ENCODE data around the gene ART4. TPM values are rescaled to one million over a fixed set of nuclear protein-coding genes. Genes with fewer than 3 reads are reported as not detected.

ART4 gene
- total and polyA plus RNA-seq, 12 donors = 0.72 to 3.9 (median 2.7) TPM

DNA sequence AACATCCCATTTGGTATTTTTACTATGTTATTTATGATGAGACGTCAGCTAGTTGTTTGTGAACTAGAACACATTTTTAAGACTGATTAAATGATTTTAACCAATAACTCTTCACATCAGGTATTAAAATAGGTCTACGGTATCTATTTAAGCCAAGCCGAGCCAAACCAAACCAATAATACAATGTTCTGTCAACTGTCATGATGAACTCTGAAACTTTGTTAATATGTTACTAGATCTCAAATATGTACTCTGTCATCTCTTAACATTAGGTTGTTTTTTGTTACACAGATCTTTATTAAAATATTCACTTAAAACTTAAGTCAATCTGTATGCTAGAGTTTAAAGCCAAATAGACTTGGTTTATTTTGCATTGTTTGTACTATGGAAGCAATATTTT, 1.0 kb downstream of the ART4 start:
- no peak for DNase-seq
- no peak for ATAC-seq
- Histone ChIP-seq H3K4me3 (peak overlapping the region in 9 of 10 donors; percentile 1 to 42 (median 33)), H3K27me3 (no peaks in the 10 kb centered on the region), H3K36me3 (no peaks in the 10 kb centered on the region), H3K27ac (peak overlapping the region; percentile 67 to 82 (median 73)), H3K9me3 (no peaks in the 10 kb centered on the region), H3K4me1 (peaks cover 7 to 63% (median 46%) of the 10 kb centered on the region in 9 donors)
- intact Hi-C loops (cut with DNase I) = loop anchor here in 6 of 10 donors (2.0 to 10.0 kb wide), 9 partner anchors 40 to 432 kb away; partner anchors contain the start of genes C12orf60 (in 2 of the 6), RERG (in 2 of the 6), WBP11 (in 2 of the 6) and MGP (in 1 of the 6)
- TF ChIP-seq, protein P1, sequence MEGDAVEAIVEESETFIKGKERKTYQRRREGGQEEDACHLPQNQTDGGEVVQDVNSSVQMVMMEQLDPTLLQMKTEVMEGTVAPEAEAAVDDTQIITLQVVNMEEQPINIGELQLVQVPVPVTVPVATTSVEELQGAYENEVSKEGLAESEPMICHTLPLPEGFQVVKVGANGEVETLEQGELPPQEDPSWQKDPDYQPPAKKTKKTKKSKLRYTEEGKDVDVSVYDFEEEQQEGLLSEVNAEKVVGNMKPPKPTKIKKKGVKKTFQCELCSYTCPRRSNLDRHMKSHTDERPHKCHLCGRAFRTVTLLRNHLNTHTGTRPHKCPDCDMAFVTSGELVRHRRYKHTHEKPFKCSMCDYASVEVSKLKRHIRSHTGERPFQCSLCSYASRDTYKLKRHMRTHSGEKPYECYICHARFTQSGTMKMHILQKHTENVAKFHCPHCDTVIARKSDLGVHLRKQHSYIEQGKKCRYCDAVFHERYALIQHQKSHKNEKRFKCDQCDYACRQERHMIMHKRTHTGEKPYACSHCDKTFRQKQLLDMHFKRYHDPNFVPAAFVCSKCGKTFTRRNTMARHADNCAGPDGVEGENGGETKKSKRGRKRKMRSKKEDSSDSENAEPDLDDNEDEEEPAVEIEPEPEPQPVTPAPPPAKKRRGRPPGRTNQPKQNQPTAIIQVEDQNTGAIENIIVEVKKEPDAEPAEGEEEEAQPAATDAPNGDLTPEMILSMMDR (IDR thresholded peaks at IDR 0.05) = no peak
- 64 to 75% methylated on average over 3 of the region's 3 CpGs for WGBS, 2 donors

DNA sequence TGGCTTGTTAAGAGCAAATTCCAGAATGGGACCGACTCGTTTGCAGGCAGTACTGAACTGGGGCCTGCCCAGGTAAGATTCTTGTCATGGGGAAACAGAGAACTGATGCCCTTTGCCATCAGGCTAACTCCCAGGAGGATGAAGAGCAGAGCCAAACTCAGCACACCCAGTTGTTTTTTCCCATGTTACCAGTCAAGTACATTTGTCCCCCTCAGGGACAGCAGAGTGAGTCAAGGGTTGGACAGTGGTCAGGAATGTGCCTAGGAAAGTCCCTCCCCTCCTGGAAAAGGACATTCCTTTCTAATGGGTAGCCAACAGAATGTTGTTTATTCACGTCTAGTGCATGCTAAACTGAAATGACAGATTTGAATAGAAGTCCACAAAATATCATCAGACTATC, 1.6 kb downstream of the ART4 start:
- Histone ChIP-seq H3K9me3 (no peaks in the 10 kb centered on the region), H3K4me1 (peaks cover 7 to 57% (median 45%) of the 10 kb centered on the region in 9 donors), H3K4me3 (peak overlapping the region in 7 of 10 donors; percentile 1 to 42 (median 33)), H3K36me3 (no peaks in the 10 kb centered on the region), H3K27me3 (no peaks in the 10 kb centered on the region), H3K27ac (peak overlapping the region; percentile 67 to 82 (median 73))
- intact Hi-C loops (cut with DNase I) = loop anchor here in 6 of 10 donors (2.0 to 10.0 kb wide), 9 partner anchors 39 to 433 kb away; partner anchors contain the start of genes C12orf60 (in 2 of the 6), RERG (in 2 of the 6), WBP11 (in 2 of the 6) and MGP (in 1 of the 6)
- DNase-seq = peak; percentile 28 to 71
- WGBS, 2 donors = 5 to 7% methylated on average over 3 of the region's 3 CpGs
- TF ChIP-seq, protein P1 (IDR thresholded peaks at IDR 0.05) = no peak
- ATAC-seq = peak; percentile 80 to 97 (median 90)

DNA sequence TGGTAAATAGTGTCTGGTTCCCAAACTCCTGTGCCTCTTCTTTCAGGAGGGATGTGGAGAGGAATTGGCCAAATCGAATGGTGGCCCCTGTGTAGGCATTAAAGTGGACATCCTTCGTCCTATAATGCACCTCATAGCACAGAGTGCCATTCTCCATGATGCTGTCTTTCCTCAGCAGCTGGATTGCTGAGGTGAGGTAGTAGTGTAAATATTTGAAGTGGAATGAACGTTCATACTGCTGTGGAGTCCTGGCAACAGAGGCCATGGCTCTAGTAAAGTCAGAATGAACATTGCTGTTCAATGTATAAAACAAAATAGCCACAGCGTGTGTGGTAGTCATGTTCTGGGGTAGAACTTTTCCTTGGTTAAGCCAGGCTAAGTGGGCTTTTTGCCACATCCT, 2.7 kb downstream of the ART4 start:
- Histone ChIP-seq H3K9me3 (no peaks in the 10 kb centered on the region), H3K27ac (peak overlapping the region in 4 of 10 donors; percentile 67 to 81 (median 76)), H3K36me3 (no peaks in the 10 kb centered on the region), H3K27me3 (no peaks in the 10 kb centered on the region), H3K4me3 (no peak overlapping the region), H3K4me1 (peaks cover 7 to 49% (median 39%) of the 10 kb centered on the region in 9 donors)
- no peak for ATAC-seq
- TF ChIP-seq, protein P1 (IDR thresholded peaks at IDR 0.05) = no peak
- 88 to 92% methylated on average over 4 of the region's 4 CpGs for WGBS, 2 donors
- no peak for DNase-seq
- intact Hi-C loops (cut with DNase I) = loop anchor here in 5 of 10 donors (5.0 to 10.0 kb wide), 7 partner anchors 38 to 434 kb away; partner anchors contain the start of genes C12orf60 (in 2 of the 5), RERG (in 2 of the 5), WBP11 (in 2 of the 5) and MGP (in 1 of the 5)

DNA sequence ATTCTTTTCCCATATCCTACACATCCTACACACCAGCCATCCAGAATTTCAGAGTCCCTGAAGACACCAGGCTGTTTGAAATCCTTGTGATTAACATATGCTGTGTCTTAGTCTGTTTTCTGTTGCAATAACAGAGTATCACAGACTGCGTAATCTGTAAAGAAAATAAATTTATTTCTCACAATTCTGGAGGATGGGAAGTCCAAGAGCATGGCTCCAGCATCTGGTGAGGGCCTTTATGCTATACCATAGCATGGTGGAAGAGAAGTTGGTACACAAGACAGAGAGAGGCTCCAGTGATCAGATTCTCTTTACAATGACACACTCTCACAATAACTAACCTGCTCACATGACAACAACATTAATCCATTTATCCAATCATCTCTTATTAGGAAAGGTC, 4.1 kb downstream of the ART4 start:
- WGBS, 2 donors = 100% methylated on average over 1 of the region's 1 CpG
- H3K36me3 ChIP-seq = no peaks in the 10 kb centered on the region
- ATAC-seq (no peak), DNase-seq (no peak)
- no peaks in the 10 kb centered on the region for H3K9me3 ChIP-seq
- intact Hi-C loops (cut with DNase I) = no loop called here
- H3K4me1 ChIP-seq = peaks cover 7 to 59% (median 50%) of the 10 kb centered on the region in 9 donors
- H3K4me3 ChIP-seq = no peak overlapping the region
- no peaks in the 10 kb centered on the region for H3K27me3 ChIP-seq
- H3K27ac ChIP-seq = no peak overlapping the region
- TF ChIP-seq, protein P1 (IDR thresholded peaks at IDR 0.05) = no peak

Measured in heart right ventricle (tissue), 16 donors.